OCI-LY1 (cell line): ENCODE measurements around the gene ZNHIT1.

Experiments
- CTCF ChIP-seq: fragments of 200-600 bp; sonication (generic), shearing (Covaris generic); IDR thresholded peaks from 2 replicates; pipeline ENCODE4 v1.5.1; 2017; ENCODE audit warnings: mild to moderate bottlenecking, antibody characterized with exemption, low read length, moderate library complexity, mixed read lengths
- EZH2 ChIP-seq: fragments of 200-600 bp; sonication (generic), shearing (Covaris generic); IDR thresholded peaks from 2 replicates; pipeline ENCODE4 v1.8.0; 2017; ENCODE audit warnings: borderline replicate concordance, mixed run types, mild to moderate bottlenecking, antibody characterized with exemption, low read length, moderate library complexity, mixed read lengths

- TF ChIP-seq CTCF (no peak), EZH2 (no peak)
These were observed 17.6 kb downstream of the ZNHIT1 start for GRCh38 chr7:101235522-101235921.
